HepG2 (cell line): ENCODE results near the gene ETV3L. TPM values are rescaled to one million over a fixed set of nuclear protein-coding genes. Genes with fewer than 3 reads are reported as not detected.
A peak's percentile ranks its signal among the peaks of the same experiment; 100 is the strongest.

Experiments used
- CHD2 ChIP-seq: IDR thresholded peaks from 2 replicates; pipeline ENCODE4 v1.6.1; 2011; ENCODE audit warnings: low read depth, low read length, improper control_type of control experiment
- CSRNP2 ChIP-seq: sonication (generic); formaldehyde crosslinking; conservative IDR thresholded peaks from 2 replicates; pipeline ENCODE4 v1.8.0; 2022; ENCODE audit warnings: low read depth, missing genetic modification reagents
- FLYWCH1 ChIP-seq: sonication (generic); formaldehyde crosslinking; IDR thresholded peaks from 2 replicates; pipeline ENCODE4 v1.8.1; 2023; ENCODE audit warnings: mild to moderate bottlenecking, missing genetic modification reagents
- GLI4 ChIP-seq: sonication (generic); formaldehyde crosslinking; IDR thresholded peaks from 2 replicates; pipeline ENCODE4 v1.5.1; 2020; ENCODE audit warnings: missing genetic modification reagents, mild to moderate bottlenecking, moderate library complexity, borderline replicate concordance
- HMGXB4 ChIP-seq, 2 experiments: sonication (generic) in 1 of 2; formaldehyde crosslinking in 1 of 2; IDR thresholded peaks; 2 replicates each; pipeline versions ENCODE4 v1.4.0 to v1.6.1; 2018 to 2020; ENCODE audit warnings: missing genetic modification reagents in 2 of 2, borderline replicate concordance in 1 of 2, low read depth in 1 of 2, mild to moderate bottlenecking in 1 of 2, missing biosample characterization in 1 of 2
- MAX ChIP-seq: IDR thresholded peaks from 2 replicates; pipeline ENCODE4 v1.6.1; 2012; ENCODE audit warnings: inconsistent platforms
- NFE2L2 ChIP-seq: fragments of 150-350 bp; IDR thresholded peaks from 2 replicates; pipeline ENCODE4 v1.6.1; 2014; ENCODE audit warnings: low read length
- SP5 ChIP-seq: IDR thresholded peaks from 2 replicates; pipeline ENCODE4 v1.6.1; 2016; ENCODE audit warnings: low read depth, borderline replicate concordance
- ZFP36 ChIP-seq: fragments of 150-350 bp; IDR thresholded peaks from 2 replicates; pipeline ENCODE4 v1.6.1; 2018; ENCODE audit warnings: borderline replicate concordance, low read length, low read depth; ENCODE audit not compliant: partially characterized antibody
- ZFP82 ChIP-seq: sonication (generic); formaldehyde crosslinking; IDR thresholded peaks from 2 replicates; pipeline ENCODE4 v1.5.1; 2020; ENCODE audit warnings: mild to moderate bottlenecking, missing genetic modification reagents, borderline replicate concordance
- ZNF205 ChIP-seq: IDR thresholded peaks from 2 replicates; pipeline ENCODE4 v1.6.1; 2018; ENCODE audit warnings: missing biosample characterization, missing genetic modification reagents
- ZNF589 ChIP-seq: sonication (generic); formaldehyde crosslinking; conservative IDR thresholded peaks from 2 replicates; pipeline ENCODE4 v1.8.0; 2022; ENCODE audit warnings: mild to moderate bottlenecking, moderate library complexity, missing genetic modification reagents
- ZNF800 ChIP-seq: sonication (generic); formaldehyde crosslinking; IDR thresholded peaks from 2 replicates; pipeline ENCODE4 v1.4.0; 2020; ENCODE audit warnings: missing genetic modification reagents
- ZSCAN21 ChIP-seq: sonication (generic); formaldehyde crosslinking; IDR thresholded peaks from 2 replicates; pipeline ENCODE4 v1.8.0; 2022; ENCODE audit warnings: mild to moderate bottlenecking, missing genetic modification reagents, moderate library complexity, borderline replicate concordance
- polyA plus RNA-seq, 8 experiments: library from polyadenylated mRNA; depleted of rRNA in 3 of 8; stranded (reverse) in 7 of 8; unstranded in 1 of 8; fragments of >200 nt; fragmentation: Illumina TruSeq in 4 of 8; extraction: Trizol in 4 of 8; gene quantifications; 2 replicates each; pipeline versions ENCODE4 v1.2.1 to v1.2.3, GENCODE V29; 2011 to 2016; ENCODE audit warnings: low read depth in 4 of 8, missing spikeins in 1 of 8, mixed read lengths in 1 of 8; ENCODE audit not compliant: insufficient read depth in 1 of 8
- total RNA-seq, 5 experiments: library from RNA; depleted of rRNA; stranded (reverse); fragments of >200 nt; fragmentation: Illumina TruSeq; extraction: Trizol; gene quantifications; 2 replicates each; pipeline ENCODE4 v1.2.3, GENCODE V29; 2016; ENCODE audit warnings: low read depth in 1 of 5

Gene ETV3L
- total and polyA plus RNA-seq, 2 of the 13 experiments (the other 11 are each of a cell fraction or from before 2014, with no cell fraction given) = not detected

DNA sequence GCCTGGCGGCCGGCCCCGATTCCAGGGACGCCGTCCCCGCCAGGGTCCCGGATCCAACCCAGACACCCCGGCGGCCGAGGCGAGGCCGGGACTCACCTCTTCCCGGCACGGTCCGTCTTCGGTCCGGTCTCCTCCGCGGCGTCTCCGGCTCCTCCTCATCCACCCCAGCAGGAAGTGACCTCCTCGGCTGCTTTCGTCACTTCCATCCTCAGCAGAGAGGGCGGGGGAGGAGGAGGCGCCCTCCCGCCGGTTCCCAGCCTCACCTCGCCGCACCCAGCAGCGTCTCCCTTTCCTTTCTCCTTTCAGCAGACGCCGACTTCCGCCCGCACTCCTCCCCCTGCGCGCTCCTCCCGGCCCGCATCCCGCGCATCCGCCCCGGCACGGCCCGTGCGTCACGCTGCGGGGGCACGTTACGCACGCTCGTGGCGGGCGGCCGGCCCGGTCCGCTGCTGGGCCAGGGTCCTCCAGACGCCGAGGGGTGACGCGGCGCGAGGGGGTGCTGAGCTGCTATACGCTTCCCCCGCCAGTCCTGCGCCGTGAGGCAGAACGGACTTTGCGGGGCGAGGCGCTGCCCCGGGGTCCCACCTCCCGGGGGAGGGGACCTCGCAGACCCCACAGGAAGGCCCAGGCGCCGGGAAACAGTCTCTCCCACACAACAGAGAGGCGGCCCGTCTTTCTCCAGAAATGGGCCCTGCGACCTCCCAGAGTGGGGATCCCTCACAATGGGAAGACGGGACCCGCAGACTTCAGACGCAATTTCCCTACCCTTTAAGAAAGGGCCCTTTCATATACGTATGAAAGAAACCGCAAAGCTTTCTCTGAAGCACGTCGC is 38.8 kb upstream of the ETV3L start, which contains the start of gene ETV3 (continued):
- TF ChIP-seq HMGXB4 (CRISPR knock-in tag; IDR thresholded peaks at IDR 0.05; ENCODE audit: borderline replicate concordance in 1 of 2, low read depth in 1 of 2) (peak; percentile 80 to 87; a peak in 2 of 4 replicates), CHD2 (no peak), ZNF589 (CRISPR knock-in tag) (0 out of 2 replicates have a peak, but pooled peaks have one; percentile 45), ZNF205 (CRISPR knock-in tag) (0 out of 2 replicates have a peak, but pooled peaks have one; percentile 20), GLI4 (CRISPR knock-in tag) (peak; percentile 81; the same call in 1 of the 2 replicates), ZFP36 (no peak), NFE2L2 (no peak), ZFP82 (CRISPR knock-in tag) (peak; percentile 91), FLYWCH1 (0 out of 2 replicates have a peak, but pooled peaks have one; percentile 68), ZSCAN21 (CRISPR knock-in tag) (peak; percentile 87), ZNF800 (no peak), SP5 (CRISPR knock-in tag) (0 out of 2 replicates have a peak, but pooled peaks have one; percentile 26), CSRNP2 (CRISPR knock-in tag) (no peak), MAX (peak; percentile 90)
